ENCODE data around the gene ENG.

- no peak for TF ChIP-seq CTCF (conservative IDR thresholded peaks at IDR 0.05; ENCODE audit: low read depth, low read length)
- no peak for TF ChIP-seq EZH2 (IDR thresholded peaks at IDR 0.05; ENCODE audit: borderline replicate concordance, low read depth, low read length, poor library complexity, severe bottlenecking)
Observed at GRCh38 chr9:127872369-127873222, 18.1 kb upstream of the ENG start.

Measured in A673 (cell line).